ENCODE data around the gene BLMH.

BLMH gene

DNA sequence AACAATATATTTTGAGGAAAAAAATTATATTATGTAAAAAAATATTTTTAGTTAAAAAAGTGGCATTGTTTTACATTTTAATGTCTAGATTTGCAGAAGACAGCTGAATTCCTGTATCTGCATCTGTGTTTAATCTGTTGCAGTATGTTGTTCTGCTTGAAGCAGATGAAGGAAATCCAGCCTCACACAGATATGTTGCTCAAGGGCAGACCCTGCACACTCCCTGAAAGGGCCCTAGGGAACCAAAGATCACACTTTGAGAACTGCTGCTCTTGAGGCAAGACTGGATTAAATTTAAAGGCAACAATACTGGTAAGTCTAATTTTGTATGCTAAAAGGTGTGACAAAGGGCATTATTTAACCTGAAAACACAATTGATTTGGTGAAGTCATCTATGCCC lies 39.8 kb downstream of the BLMH start:
- in situ Hi-C loops (cut with MboI; ENCODE audit: low sequenced_read_pairs) = no loop called here

DNA sequence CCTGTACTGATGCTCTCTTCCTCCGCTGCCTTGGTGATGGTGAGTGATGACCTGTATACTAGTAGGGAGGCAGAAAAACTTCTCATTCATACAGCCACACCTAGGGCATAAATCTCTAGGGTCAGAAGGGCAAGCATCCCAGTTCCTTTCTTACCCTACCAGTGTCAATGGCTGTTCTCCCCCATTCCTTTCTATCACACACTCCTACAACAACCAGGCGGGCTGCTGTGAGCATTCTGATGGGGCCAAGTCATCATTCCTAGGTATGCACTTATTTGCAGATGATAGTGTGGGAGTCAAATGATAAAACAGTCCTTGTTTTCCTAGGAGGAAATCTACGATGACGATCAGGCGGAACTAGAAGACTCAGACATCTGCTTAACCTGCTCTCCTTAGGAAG lies 42.3 kb downstream of the BLMH start:
- in situ Hi-C loops (cut with MboI; ENCODE audit: low sequenced_read_pairs) = no loop called here

DNA sequence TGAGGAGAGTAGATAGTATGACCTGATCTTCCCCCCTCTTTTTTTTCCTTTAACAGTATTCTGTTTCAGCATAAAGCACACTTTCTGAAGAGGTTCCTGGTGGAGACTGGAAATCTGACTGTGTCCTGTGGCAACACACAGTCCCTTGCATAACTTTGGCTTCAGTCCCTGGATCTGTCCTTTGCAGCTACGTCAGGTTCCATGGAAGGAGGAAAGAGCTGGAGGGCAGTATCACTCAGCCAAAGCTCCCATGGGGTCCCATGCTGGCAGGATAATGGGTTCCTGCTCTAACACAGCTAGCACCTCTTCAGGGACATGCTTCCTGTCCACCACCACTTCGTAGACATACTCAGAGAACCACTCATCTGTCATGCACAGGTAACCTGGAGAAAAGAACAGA lies 43.0 kb downstream of the BLMH start:
- in situ Hi-C loops (cut with MboI; ENCODE audit: low sequenced_read_pairs) = no loop called here

DNA sequence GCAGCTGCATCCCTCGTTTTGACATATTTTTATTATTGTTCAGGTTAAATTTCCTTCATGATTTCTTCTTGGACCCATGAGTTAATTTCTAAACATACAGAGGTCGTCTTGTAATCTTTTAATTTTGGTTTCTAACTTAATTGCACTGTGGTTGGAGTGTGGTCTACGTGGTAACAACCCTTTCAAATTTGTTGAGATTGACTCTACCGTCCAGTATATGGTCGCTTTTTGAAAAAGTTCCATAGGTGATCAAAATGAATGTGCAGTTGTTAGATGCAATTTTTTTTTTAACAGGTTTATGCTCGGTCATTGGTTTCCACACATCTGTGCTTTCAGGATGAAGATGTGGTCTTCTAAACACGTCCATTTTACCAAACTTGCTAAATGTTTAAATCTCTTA lies 45.3 kb downstream of the BLMH start:
- in situ Hi-C loops (cut with MboI; ENCODE audit: low sequenced_read_pairs) = no loop called here

DNA sequence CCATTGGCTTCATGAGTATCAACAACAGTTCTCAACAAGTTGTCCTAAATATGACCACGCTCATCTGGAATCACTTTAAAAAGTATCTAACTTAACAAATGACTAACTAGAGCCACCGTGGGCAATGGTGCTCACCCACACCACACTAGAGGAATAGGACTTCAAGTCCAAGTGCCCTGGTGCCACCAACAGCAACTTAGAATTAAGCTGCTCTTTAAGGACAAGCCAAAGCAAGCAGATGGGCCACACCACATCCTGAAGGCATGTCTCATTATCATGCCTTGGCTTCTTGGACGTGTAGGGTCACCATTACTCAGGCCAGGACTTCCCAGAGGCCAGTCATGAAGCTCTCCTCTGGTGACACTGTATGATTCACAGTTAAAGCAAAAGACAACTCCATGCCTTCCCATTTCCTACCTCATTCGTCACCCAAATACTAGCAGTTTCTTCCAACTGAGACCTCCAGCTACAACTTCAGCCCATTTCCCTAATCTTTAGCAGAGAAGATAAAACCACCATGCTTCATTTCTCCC lies 46.8 kb downstream of the BLMH start:
- in situ Hi-C loops (cut with MboI; ENCODE audit: low sequenced_read_pairs) = no loop called here

DNA sequence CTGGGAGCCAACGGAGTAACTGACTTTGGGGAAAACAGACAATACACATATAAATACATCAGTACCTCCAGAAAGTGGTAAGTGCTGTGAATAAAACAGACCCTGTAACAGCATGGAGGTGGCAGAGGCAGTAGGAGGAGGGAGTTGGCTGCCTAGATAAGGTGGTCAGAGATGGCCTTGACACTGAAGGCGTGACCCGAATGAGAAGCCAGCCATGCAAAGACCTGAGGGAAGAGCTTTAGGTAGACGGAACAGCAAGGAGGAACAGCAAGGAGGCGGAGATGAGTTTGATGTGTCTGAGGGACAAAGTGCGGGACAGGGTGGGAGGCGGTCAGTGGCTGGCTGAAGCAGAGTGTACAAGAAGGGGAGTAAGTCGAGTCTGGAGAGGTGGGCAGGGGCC lies 48.2 kb downstream of the BLMH start:
- in situ Hi-C loops (cut with MboI; ENCODE audit: low sequenced_read_pairs) = no loop called here

DNA sequence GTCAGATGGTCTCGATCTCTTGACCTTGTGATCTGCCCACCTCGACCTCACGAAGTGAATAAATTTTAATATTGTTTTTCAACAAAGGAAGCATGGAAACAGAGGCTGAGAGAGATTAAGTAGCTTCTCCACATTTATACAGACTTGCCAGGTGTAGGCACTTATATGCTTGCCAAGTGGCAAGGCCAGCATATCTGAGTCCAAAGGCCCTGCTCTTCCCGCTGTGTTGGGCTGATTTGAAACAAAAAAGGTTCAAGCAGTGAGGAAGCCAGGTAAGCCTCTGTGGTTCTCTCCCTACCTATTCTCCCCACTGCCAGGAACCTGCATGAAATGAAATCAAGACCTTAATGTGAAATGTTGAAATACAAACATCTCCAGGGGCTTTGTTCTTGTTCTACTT lies 48.7 kb downstream of the BLMH start:
- in situ Hi-C loops (cut with MboI; ENCODE audit: low sequenced_read_pairs) = no loop called here

DNA sequence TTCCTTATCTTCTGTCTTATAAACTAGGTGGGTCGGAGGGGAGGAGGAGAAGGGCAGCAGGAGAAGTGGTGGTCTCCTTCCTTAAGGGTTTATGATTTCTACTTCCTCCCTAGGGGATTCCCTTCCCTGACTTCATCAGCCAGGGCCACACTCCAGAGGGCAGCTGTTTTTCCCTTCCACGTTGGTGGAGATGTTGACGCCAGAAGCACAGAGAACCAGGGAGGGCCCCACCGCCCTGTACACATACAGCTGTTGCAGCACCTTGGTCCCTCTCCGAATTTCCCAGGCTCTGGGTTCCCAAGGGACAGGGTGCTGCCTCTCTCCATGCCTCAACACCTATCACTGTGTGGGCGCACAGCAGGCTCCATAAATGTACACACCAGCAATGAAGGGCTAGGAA lies 50.7 kb downstream of the BLMH start:
- in situ Hi-C loops (cut with MboI; ENCODE audit: low sequenced_read_pairs) = no loop called here

DNA sequence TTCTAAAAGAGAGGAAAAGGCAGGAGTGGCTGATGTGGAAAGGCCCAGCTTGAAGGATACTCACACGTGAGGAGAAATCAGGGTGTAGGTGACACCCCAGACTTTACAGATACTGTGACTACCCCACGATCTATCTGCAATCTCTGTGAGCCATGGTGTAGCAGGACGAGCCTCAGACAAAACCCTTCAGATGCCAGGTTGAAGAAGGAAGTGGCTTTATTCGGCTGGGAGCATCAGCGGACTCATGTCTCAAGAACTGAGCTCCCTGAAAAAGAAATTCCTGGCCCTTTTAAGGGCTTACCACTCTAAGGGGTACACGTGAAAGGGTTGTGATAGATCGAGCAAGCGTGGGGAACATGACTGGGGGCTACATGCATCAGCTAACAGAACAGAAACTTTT lies 51.6 kb downstream of the BLMH start:
- in situ Hi-C loops (cut with MboI; ENCODE audit: low sequenced_read_pairs) = no loop called here

DNA sequence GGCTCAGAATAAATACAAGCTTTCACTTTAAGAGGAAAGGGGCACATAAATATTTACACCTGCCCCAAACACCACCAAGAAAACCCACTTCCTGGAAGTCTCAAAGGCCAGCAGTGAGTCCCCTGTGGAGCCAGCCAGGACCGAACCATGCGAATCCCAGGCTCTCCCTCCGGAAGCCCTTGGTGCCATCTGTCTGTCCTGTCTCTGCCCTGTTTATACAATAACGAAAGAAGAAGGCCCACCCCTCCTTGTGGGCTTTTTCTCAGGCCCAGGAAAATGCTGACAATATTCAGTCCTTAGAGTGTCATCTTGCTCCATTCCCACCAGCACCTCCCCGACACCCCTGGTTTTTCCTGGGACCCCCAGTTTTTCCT lies 52.7 kb downstream of the BLMH start:
- in situ Hi-C loops (cut with MboI; ENCODE audit: low sequenced_read_pairs) = no loop called here

DNA sequence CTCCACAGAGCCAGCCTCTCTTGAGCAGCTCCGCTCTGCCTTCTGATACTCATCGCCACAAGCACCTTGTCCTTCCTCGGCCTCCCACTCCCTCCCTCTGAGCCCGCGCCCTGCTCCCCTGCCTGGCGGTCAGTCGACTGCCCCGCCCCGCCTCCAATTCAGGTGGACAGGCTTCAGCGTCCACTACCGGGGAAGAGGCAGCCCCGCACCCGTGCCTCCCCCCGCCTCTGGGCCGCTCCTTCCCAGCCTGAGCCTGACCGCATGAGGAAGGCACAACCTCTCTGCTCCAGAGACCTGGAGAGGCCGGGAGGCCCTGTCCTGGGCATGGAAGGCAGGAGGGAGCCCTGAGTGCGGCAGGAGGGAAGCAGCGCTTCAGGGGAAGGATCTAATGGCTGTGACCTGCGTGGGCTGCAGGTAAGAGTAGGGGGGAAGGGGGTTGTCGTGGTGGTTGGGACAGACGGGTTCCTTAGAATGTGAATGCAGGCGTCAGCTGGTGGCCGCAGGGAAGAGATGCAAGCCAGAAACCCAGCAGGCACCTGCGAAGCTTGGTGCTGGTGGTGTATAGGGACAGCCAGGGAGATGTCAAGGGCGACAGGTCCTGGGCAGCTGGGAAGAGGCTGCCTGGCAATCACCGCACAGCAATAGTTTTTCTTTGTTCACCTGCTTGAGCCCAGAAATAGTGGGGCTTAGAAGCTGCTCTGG lies 53.2 kb downstream of the BLMH start:
- in situ Hi-C loops (cut with MboI; ENCODE audit: low sequenced_read_pairs) = no loop called here

DNA sequence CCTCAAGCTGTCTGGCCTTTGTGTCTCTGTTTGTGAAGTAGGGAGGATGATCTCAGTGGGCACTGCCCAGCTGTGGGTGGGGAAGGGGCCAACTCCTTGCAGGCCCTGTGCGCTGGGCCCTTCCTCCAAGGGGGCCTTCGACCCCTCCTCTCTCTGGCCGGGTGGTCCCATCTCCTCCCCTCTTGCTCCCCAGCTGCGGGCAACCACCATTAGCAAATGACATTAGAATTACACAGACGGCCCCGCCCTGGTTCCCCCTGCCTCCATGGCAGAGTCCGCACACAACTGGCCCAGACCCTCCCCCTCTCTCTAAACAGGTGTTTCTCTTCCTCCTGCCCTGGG lies 53.8 kb downstream of the BLMH start:
- in situ Hi-C loops (cut with MboI; ENCODE audit: low sequenced_read_pairs) = no loop called here

DNA sequence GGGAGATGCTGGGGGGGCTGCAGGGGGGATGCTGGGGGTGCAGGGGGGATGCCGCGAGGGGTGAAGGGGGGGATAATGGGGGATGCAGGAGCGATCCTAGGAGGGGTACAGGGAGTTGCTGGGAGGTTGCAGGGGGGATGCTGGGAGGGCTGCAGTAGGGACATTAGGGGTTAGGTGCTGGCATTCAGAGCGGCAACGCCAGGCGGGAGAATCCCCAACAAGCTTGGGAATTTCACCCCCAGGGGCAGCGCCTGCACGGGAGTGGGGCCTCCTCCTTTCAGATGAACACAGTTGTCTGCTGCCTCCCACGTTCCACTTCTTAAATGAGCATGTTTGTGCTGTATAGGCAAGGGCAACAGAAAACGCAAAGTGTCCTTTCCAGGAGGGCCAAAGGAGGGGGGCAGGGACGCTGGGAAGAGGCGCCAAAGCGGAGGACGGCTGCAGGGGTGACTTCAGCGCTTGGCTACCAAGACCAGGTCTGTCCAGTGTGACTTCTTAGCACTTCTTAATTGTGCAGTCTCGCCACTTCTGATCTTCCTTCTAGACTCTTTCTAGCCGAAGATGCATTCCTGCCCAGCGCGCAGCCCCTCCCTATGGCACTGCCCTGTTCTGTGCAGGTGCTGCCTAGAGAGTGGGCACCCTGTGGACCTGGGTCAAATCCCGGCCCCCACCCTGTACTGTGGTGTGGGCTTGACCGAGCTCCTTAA lies 54.3 kb downstream of the BLMH start:
- in situ Hi-C loops (cut with MboI; ENCODE audit: low sequenced_read_pairs) = no loop called here

DNA sequence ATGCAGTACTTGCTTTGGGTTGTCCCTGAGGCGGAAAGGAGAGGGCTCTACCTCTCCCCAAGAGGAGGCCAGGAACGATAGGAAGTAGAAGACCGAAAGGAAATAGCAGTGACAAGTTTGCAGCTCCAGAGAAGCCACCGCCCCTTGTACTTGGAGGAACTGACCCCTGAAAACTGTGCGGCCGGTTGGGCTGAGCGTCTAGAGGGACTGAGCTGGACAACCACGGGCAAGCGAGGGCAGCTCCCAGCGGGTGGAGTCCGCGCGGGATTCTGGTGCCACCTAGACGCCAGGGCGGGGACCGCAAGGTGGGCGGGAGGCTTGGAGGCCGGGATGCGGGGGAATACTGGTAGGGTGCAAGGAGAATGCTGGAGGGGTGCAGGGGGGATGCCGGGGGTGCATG lies 55.0 kb downstream of the BLMH start:
- in situ Hi-C loops (cut with MboI; ENCODE audit: low sequenced_read_pairs) = no loop called here

DNA sequence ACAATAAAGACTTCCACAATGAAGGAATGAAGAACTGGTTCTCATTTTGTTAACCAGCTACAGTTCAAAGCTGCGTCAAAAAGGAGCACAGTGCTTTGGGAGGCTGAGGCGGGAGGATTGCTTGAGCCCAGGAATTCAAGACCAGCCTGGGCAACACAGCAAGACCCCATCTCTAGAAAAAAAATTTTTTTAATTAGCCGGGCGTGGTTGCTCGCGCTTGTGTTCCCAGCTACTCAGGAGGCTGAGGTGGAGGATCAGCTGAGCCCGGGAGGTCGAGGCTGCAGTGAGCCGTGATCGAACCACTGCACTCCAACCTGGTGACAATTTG lies 55.5 kb downstream of the BLMH start:
- in situ Hi-C loops (cut with MboI; ENCODE audit: low sequenced_read_pairs) = no loop called here

DNA sequence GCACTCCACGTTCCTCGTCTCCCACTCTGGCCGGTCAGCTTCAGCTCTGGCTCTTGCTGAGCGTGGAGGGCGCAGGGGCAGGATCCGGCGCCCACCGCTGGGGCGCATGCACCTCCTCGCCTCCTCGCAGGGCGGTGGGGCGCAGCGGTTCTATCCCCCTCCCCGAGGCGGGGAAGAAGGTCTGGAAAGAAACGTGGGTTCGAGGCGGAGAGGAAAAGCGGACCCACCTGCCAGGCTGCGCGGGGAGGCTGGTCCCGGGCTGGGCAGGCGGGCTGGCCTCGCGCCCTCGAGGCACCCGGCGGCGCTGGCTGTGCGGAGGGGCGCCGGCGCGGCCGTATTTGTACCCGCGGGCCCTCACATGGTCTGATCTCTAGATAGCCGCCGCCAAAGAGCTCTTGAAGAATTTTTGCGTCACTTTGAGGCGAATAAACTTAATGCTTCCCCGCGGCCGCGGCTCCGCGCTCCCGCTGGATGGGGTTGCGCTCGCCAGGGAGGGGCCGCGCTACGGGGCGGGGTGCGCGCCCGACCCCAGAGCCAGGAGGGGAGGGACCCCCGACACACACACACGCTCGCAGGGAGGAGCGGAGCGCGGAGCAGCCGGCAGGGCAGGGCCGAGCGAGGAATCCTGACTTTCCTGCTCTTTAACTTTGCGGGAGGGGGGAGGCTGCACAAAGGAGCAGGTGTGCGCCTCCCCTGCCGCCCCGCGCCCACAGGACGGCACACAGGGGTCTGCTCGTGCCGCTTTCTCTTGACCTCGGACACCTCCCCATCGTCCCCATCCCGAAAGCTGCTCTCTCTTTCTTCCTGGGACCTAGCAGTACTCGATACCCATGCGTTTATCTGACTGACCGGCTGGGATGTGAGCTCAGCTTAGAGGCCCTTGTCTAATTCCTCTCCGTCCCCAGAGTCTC lies 56.1 kb downstream of the BLMH start, which contains the start of gene SLC6A4:
Gene SLC6A4, minus strand, starts transcription at position 312 of the 911 bp plus-strand sequence. CDS start 13,739 bp downstream, outside the sequence.
- in situ Hi-C loops (cut with MboI; ENCODE audit: low sequenced_read_pairs) = no loop called here

DNA sequence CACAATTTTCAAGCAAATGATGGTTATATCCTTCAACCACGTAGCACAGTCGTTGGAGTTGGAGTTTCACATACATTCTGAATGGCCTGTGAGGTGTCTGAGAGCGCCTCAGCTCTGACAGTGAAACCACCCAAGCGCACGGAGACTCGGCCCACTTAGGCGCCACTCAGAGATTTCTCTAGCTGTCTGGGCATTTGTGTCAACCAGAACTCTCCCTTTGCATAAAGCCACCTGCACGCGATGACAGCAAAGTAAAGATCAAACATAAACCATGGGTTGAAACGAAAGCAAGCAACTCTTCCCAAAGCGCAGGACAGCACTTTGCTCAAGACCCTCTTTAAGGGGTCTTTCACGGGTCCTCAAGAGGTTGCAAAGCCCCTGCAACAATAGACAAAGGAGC lies 56.8 kb downstream of the BLMH start:
- in situ Hi-C loops (cut with MboI; ENCODE audit: low sequenced_read_pairs) = no loop called here

DNA sequence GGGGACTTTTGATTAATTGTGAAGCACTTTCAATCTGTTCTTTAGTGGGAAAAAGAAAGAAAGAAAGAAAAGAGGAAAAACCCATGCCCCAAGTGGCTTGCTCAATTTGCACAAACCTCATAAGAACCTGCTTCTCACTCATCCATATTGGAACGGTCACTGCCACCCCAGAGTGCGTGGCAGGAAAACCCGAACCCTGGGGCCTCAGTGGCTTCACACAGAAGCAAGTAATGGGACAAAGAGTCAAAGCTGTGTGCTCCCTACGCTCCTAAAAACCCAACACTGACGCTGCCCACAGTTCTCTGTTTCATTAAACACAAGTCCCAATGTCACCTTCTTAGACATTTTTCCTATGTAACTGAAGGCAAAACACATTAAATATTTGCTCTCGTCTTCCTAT lies 57.4 kb downstream of the BLMH start:
- in situ Hi-C loops (cut with MboI; ENCODE audit: low sequenced_read_pairs) = no loop called here

DNA sequence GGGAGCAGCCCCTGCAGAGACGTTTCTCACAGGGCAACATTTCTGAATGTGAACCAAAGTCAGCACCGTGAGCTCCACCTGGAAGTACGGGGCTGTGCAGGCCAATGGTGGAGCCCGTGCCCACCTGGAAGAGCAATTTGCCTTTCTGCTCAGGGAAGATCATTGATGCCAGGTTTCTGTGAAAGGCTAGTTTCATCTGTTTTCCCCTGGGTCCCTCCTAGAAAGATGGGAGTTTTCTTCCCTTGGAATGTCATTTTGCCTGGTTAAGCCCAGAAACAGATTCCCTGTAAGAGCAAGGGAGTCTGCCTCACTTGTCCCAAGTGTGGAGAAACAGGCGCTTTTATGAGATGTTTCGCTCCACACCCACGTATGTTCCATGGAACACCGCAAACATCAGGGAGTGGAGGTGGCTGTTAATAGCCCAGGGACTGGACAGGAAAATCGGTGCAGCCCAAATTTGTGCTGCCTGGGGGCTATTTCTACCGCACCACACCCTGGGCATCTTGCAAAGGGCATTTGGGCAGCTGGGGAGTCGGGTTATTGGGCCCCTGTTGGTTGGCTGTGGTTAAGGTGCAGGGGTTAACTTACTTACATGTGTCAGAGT lies 58.8 kb downstream of the BLMH start:
- in situ Hi-C loops (cut with MboI; ENCODE audit: low sequenced_read_pairs) = no loop called here

DNA sequence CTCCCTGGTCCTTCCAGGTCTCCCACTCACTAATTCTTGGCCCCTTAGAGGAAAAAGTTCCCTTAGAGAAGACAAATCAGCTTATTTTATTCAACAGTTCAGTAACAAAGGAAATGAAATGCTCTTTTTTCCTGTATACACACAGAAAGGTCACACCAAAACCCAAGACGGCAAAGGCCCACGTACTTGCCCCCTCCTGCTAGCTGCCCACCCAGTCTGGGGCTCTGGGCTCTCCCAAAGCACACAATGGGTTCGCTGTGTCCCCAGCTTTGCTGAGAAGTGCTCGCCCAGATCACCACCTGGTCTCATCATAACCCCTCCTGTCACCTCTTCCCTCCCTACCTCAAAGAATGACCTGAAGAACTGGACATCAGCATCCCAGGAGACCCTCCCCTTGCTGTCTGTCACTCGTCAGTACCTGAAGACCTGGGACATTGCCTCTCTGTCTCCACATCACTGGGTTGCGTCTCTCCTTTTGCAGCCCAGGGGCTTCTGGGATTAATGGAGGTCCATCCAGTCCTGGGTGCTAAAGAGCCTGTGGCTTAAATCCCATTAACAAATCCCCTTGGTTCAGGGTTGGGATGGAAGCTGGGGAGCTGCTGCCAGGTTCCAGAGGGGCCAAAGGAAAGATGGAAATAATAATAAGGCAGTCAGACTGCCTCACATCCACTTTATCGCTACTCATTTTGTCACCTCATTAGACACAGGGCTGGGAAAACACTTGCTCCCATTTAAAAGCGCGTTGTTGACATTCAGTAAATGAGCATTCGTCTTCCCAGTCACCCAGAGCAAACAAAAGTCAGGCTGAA lies 59.5 kb downstream of the BLMH start:
- in situ Hi-C loops (cut with MboI; ENCODE audit: low sequenced_read_pairs) = no loop called here
